ENCODE data around the gene PQBP1. TPM values are rescaled to one million over a fixed set of nuclear protein-coding genes. Genes with fewer than 3 reads are reported as not detected.
"Not testable (repeated sequence)": the region's sequence is repeated elsewhere in the genome, so short reads cannot be mapped to it uniquely, and the experiment has no call there.

The PQBP1 gene, protein sequence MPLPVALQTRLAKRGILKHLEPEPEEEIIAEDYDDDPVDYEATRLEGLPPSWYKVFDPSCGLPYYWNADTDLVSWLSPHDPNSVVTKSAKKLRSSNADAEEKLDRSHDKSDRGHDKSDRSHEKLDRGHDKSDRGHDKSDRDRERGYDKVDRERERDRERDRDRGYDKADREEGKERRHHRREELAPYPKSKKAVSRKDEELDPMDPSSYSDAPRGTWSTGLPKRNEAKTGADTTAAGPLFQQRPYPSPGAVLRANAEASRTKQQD
- total RNA-seq (70.0 TPM), polyA plus RNA-seq (10 to 100 TPM; 83.7 to 98.9 (median 95.8) TPM)

GRCh38 chrX:48897625-48898306, at the start of gene PQBP1, which contains the start of gene TIMM17B:
Gene PQBP1, plus strand, starts transcription at chrX:48897930. Its CDS starts 580 bp downstream, at chrX:48898510.
Gene TIMM17B, minus strand, starts transcription at chrX:48897768. Its CDS starts 19 bp downstream, at chrX:48897749.
- Histone ChIP-seq H3K4me3 (ENCODE audit: low read depth, low read length) (peak within 1 kb of the TSS; percentile 78), H3K9me3 (ENCODE audit: control insufficient read depth in 2 of 2, low read length in 2 of 2) (no peaks in the 10 kb centered on the region), H3K36me3 (ENCODE audit: control insufficient read depth, insufficient read depth, low read length) (peaks cover 23% of the 10 kb centered on the region), H3K27ac (ENCODE audit: insufficient read depth, low read length, poor library complexity, severe bottlenecking) (peak within 1 kb of the TSS; percentile 96), H3K27me3 (ENCODE audit: control insufficient read depth, insufficient read depth, low read length) (no peaks in the 10 kb centered on the region), H3K4me1 (ENCODE audit: control insufficient read depth, insufficient read depth, low read length, poor library complexity, severe bottlenecking) (peaks cover 19% of the 10 kb centered on the region)
- DNase-seq: peak; percentile 83 to 95 (median 90)
- H3K27me3 Mint-ChIP-seq: no peaks in the 10 kb centered on the region
- peak within 1 kb of the TSS; percentile 95 to 98 (median 96) for H3K27ac Mint-ChIP-seq
- peaks cover 0 to 42% (median 6%) of the 10 kb centered on the region in 4 donors for H3K4me1 Mint-ChIP-seq
- H3K4me3 Mint-ChIP-seq: peak within 1 kb of the TSS; percentile 84 to 97 (median 94)
- no peaks in the 10 kb centered on the region for H3K9me3 Mint-ChIP-seq
- peak; percentile 91 to 93 for ATAC-seq (ENCODE audit: low read depth in 2 of 2)
- H3K36me3 Mint-ChIP-seq: peaks cover 7% of the 10 kb centered on the region

DNA sequence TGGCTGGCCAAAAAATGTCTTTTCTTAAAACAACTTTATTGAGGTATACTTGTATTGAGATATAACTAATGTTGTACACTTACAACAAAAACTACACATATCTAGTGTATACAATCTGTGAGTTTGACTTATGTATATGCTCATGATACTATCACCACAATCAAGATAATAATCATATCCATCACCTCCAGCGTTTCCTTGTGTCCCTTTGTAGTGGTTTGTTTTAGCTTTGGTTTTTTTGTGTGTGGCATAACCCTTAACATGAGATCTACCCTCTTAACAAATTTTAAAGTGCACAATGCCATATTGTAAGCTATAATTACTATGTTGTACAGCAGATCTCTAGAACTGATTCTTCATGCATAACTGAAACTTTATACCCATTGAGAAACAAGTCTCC, 48.9 kb upstream of the PQBP1 start:
- Histone ChIP-seq H3K27ac (ENCODE audit: insufficient read depth, low read length, poor library complexity, severe bottlenecking) (no peak overlapping the region), H3K27me3 (ENCODE audit: control insufficient read depth, insufficient read depth, low read length) (no peaks in the 10 kb centered on the region), H3K9me3 (ENCODE audit: control insufficient read depth in 2 of 2, low read length in 2 of 2) (no peaks in the 10 kb centered on the region), H3K4me1 (ENCODE audit: control insufficient read depth, insufficient read depth, low read length, poor library complexity, severe bottlenecking) (no peaks in the 10 kb centered on the region), H3K4me3 (ENCODE audit: low read depth, low read length) (no peak overlapping the region), H3K36me3 (ENCODE audit: control insufficient read depth, insufficient read depth, low read length) (no peaks in the 10 kb centered on the region)
- Mint-ChIP-seq H3K9me3 (peaks cover 0 to 2% (median 0%) of the 10 kb centered on the region in 7 donors), H3K4me3 (no peak overlapping the region), H3K27ac (no peak overlapping the region), H3K36me3 (no peaks in the 10 kb centered on the region), H3K4me1 (peaks cover 0 to 8% (median 6%) of the 10 kb centered on the region in 4 donors), H3K27me3 (no peaks in the 10 kb centered on the region)
- DNase-seq (no peak), ATAC-seq (ENCODE audit: low read depth in 2 of 2) (no peak)

- no peaks in the 10 kb centered on the region for H3K4me1 ChIP-seq (ENCODE audit: control insufficient read depth, insufficient read depth, low read length, poor library complexity, severe bottlenecking)
- ATAC-seq (ENCODE audit: low read depth in 2 of 2) (no peak), DNase-seq (no peak)
- H3K9me3 ChIP-seq (ENCODE audit: control insufficient read depth in 2 of 2, low read length in 2 of 2): no peaks in the 10 kb centered on the region
- H3K4me1 Mint-ChIP-seq: peaks cover 0 to 11% (median 6%) of the 10 kb centered on the region in 4 donors
- H3K36me3 Mint-ChIP-seq: no peaks in the 10 kb centered on the region
- no peak overlapping the region for H3K4me3 ChIP-seq (ENCODE audit: low read depth, low read length)
- H3K9me3 Mint-ChIP-seq: peaks cover 0 to 2% (median 0%) of the 10 kb centered on the region in 7 donors
- no peak overlapping the region for H3K27ac ChIP-seq (ENCODE audit: insufficient read depth, low read length, poor library complexity, severe bottlenecking)
- no peaks in the 10 kb centered on the region for H3K36me3 ChIP-seq (ENCODE audit: control insufficient read depth, insufficient read depth, low read length)
- H3K27me3 Mint-ChIP-seq: peaks cover 14% of the 10 kb centered on the region
- no peak overlapping the region for H3K27ac Mint-ChIP-seq
- H3K27me3 ChIP-seq (ENCODE audit: control insufficient read depth, insufficient read depth, low read length): no peaks in the 10 kb centered on the region
- no peak overlapping the region for H3K4me3 Mint-ChIP-seq
Measured at GRCh38 chrX:48852857-48853256, 44.9 kb upstream of the PQBP1 start.

- H3K36me3 ChIP-seq (ENCODE audit: control insufficient read depth, insufficient read depth, low read length); H3K9me3 ChIP-seq (ENCODE audit: control insufficient read depth in 2 of 2, low read length in 2 of 2); H3K4me1 ChIP-seq (ENCODE audit: control insufficient read depth, insufficient read depth, low read length, poor library complexity, severe bottlenecking); H3K4me3 Mint-ChIP-seq; H3K36me3 Mint-ChIP-seq; H3K4me3 ChIP-seq (ENCODE audit: low read depth, low read length); H3K9me3 Mint-ChIP-seq; H3K27ac Mint-ChIP-seq; DNase-seq; H3K27me3 ChIP-seq (ENCODE audit: control insufficient read depth, insufficient read depth, low read length); ATAC-seq (ENCODE audit: low read depth in 2 of 2); H3K27ac ChIP-seq (ENCODE audit: insufficient read depth, low read length, poor library complexity, severe bottlenecking): not testable (repeated sequence)
- Mint-ChIP-seq H3K4me1 (peaks cover 0 to 11% (median 6%) of the 10 kb centered on the region in 4 donors), H3K27me3 (peaks cover 14% of the 10 kb centered on the region)
Measured at GRCh38 chrX:48853494-48853893, 44.2 kb upstream of the PQBP1 start.

GRCh38 chrX:48854121-48854804, 43.5 kb upstream of the PQBP1 start:
- H3K27ac Mint-ChIP-seq; H3K9me3 ChIP-seq (ENCODE audit: control insufficient read depth in 2 of 2, low read length in 2 of 2): not testable (repeated sequence)

GRCh38 chrX:48854898-48855297, 42.8 kb upstream of the PQBP1 start:
- DNase-seq: peak in 1 of 3 donors; percentile 35
- Histone ChIP-seq H3K4me3 (ENCODE audit: low read depth, low read length) (no peak overlapping the region), H3K36me3 (ENCODE audit: control insufficient read depth, insufficient read depth, low read length) (no peaks in the 10 kb centered on the region), H3K9me3 (ENCODE audit: control insufficient read depth in 2 of 2, low read length in 2 of 2) (no peaks in the 10 kb centered on the region), H3K4me1 (ENCODE audit: control insufficient read depth, insufficient read depth, low read length, poor library complexity, severe bottlenecking) (no peaks in the 10 kb centered on the region), H3K27ac (ENCODE audit: insufficient read depth, low read length, poor library complexity, severe bottlenecking) (no peak overlapping the region), H3K27me3 (ENCODE audit: control insufficient read depth, insufficient read depth, low read length) (no peaks in the 10 kb centered on the region)
- no peak overlapping the region for H3K27ac Mint-ChIP-seq
- H3K9me3 Mint-ChIP-seq: peaks cover 0 to 2% (median 0%) of the 10 kb centered on the region in 7 donors
- ATAC-seq (ENCODE audit: low read depth in 2 of 2): no peak
- no peaks in the 10 kb centered on the region for H3K36me3 Mint-ChIP-seq
- peak overlapping the region in 1 of 4 donors; percentile 73 for H3K4me3 Mint-ChIP-seq
- peaks cover 16% of the 10 kb centered on the region for H3K27me3 Mint-ChIP-seq
- H3K4me1 Mint-ChIP-seq: peaks cover 0 to 3% (median 0%) of the 10 kb centered on the region in 4 donors

More at GRCh38 chrX:48854121-48854804, 43.5 kb upstream of the PQBP1 start:
- H3K27ac ChIP-seq (ENCODE audit: insufficient read depth, low read length, poor library complexity, severe bottlenecking); H3K4me1 Mint-ChIP-seq; H3K36me3 ChIP-seq (ENCODE audit: control insufficient read depth, insufficient read depth, low read length); H3K9me3 Mint-ChIP-seq; H3K27me3 ChIP-seq (ENCODE audit: control insufficient read depth, insufficient read depth, low read length); H3K4me1 ChIP-seq (ENCODE audit: control insufficient read depth, insufficient read depth, low read length, poor library complexity, severe bottlenecking); H3K36me3 Mint-ChIP-seq; DNase-seq; H3K4me3 ChIP-seq (ENCODE audit: low read depth, low read length); H3K4me3 Mint-ChIP-seq; ATAC-seq (ENCODE audit: low read depth in 2 of 2): not testable (repeated sequence)
- H3K27me3 Mint-ChIP-seq: peaks cover 14% of the 10 kb centered on the region

- Histone ChIP-seq H3K36me3 (ENCODE audit: control insufficient read depth, insufficient read depth, low read length) (no peaks in the 10 kb centered on the region), H3K27me3 (ENCODE audit: control insufficient read depth, insufficient read depth, low read length) (no peaks in the 10 kb centered on the region), H3K27ac (ENCODE audit: insufficient read depth, low read length, poor library complexity, severe bottlenecking) (no peak overlapping the region), H3K9me3 (ENCODE audit: control insufficient read depth in 2 of 2, low read length in 2 of 2) (no peaks in the 10 kb centered on the region), H3K4me3 (ENCODE audit: low read depth, low read length) (no peak overlapping the region), H3K4me1 (ENCODE audit: control insufficient read depth, insufficient read depth, low read length, poor library complexity, severe bottlenecking) (no peaks in the 10 kb centered on the region)
- Mint-ChIP-seq H3K4me1 (no peaks in the 10 kb centered on the region), H3K27ac (no peak overlapping the region), H3K36me3 (no peaks in the 10 kb centered on the region), H3K9me3 (peaks cover 0 to 4% (median 0%) of the 10 kb centered on the region in 7 donors), H3K27me3 (peaks cover 19% of the 10 kb centered on the region), H3K4me3 (no peak overlapping the region)
- no peak for DNase-seq
- no peak for ATAC-seq (ENCODE audit: low read depth in 2 of 2)
Measured at GRCh38 chrX:48864210-48864609, 33.5 kb upstream of the PQBP1 start.

Measured in CD4-positive, CD25-positive, alpha-beta regulatory T cell (primary cell).